Esophagus muscularis mucosa (tissue), 3 donors: Measurements from ENCODE around the gene TENM4.

ENCODE experiments used
- CTCF ChIP-seq, 3 experiments: fragments of 200-600 bp in 2 of 3; fragments of 450-650 bp in 1 of 3; sonication (generic) in 2 of 3; IDR thresholded peaks; one replicate each; pipeline ENCODE4 v1.5.1; 2017 to 2019; ENCODE audit warnings: antibody characterized with exemption in 3 of 3, mild to moderate bottlenecking in 2 of 3, moderate library complexity in 1 of 3
- POLR2A ChIP-seq: fragments of 450-650 bp; IDR thresholded peaks from one replicate; pipeline ENCODE4 v1.6.1; 2017; ENCODE audit warnings: antibody characterized with exemption, moderate library complexity, mild to moderate bottlenecking, low read depth

- no peak for TF ChIP-seq POLR2A
- no peak for TF ChIP-seq CTCF (IDR thresholded peaks at IDR 0.05)
Observed at GRCh38 chr11:78831571-78831970, 609.3 kb downstream of the TENM4 start.
